Kidney epithelial cell (primary cell): ENCODE results near the gene AAR2. TPM values are rescaled to one million over a fixed set of nuclear protein-coding genes. Genes with fewer than 3 reads are reported as not detected.

Experiments used
- DNase-seq: peaks from one replicate; pipeline ENCODE4 v3.0.0-alpha.2; 2010; ENCODE audit warnings: low read depth
- H3K27me3 ChIP-seq: 2 replicates; pipeline ENCODE4 v1.6.0; 2011; ENCODE audit warnings: low read length; ENCODE audit not compliant: control insufficient read depth, insufficient read depth
- H3K36me3 ChIP-seq: 2 replicates; pipeline ENCODE4 v1.5.1; 2011; ENCODE audit warnings: low read length; ENCODE audit not compliant: control insufficient read depth, insufficient read depth
- H3K4me3 ChIP-seq: 2 replicates; pipeline ENCODE4 v1.5.1; 2011; ENCODE audit warnings: low read depth, mild to moderate bottlenecking, control low read depth, low read length
- CTCF ChIP-seq: IDR thresholded peaks from 2 replicates; pipeline ENCODE4 v1.5.1; 2011; ENCODE audit warnings: mild to moderate bottlenecking, moderate library complexity, low read length, control low read depth, inconsistent platforms; ENCODE audit not compliant: insufficient read depth, poor library complexity, severe bottlenecking
- total RNA-seq: library from RNA; depleted of rRNA; stranded (reverse); fragments of >200 nt; gene quantifications from 2 replicates; pipeline ENCODE4 v1.2.3, GENCODE V29; 2015

AAR2 gene
- total RNA-seq, 1 donor from 2014 or later = 30.1 TPM

GRCh38 chr20:36206641-36207040 lies 29.6 kb upstream of the AAR2 start:
- Histone ChIP-seq H3K27me3 (no peaks in the 10 kb centered on the region), H3K36me3 (no peaks in the 10 kb centered on the region), H3K4me3 (no peak overlapping the region)
- DNase-seq = no peak
- no peak for TF ChIP-seq CTCF

- no peaks in the 10 kb centered on the region for H3K27me3 ChIP-seq
- no peaks in the 10 kb centered on the region for H3K36me3 ChIP-seq
- H3K4me3 ChIP-seq = no peak overlapping the region
- TF ChIP-seq CTCF = no peak
- no peak for DNase-seq
Observed at GRCh38 chr20:36207602-36208001, 28.7 kb upstream of the AAR2 start.

- DNase-seq = no peak
- Histone ChIP-seq H3K4me3 (no peak overlapping the region), H3K36me3 (no peaks in the 10 kb centered on the region), H3K27me3 (no peaks in the 10 kb centered on the region)
- TF ChIP-seq CTCF = no peak
Observed at GRCh38 chr20:36208257-36208656, 28.0 kb upstream of the AAR2 start.

GRCh38 chr20:36210436-36211021 lies 25.7 kb upstream of the AAR2 start:
- TF ChIP-seq CTCF = peak; percentile 59
- Histone ChIP-seq H3K27me3 (no peaks in the 10 kb centered on the region), H3K36me3 (no peaks in the 10 kb centered on the region), H3K4me3 (no peak overlapping the region)
- peak; percentile 25 for DNase-seq

DNA sequence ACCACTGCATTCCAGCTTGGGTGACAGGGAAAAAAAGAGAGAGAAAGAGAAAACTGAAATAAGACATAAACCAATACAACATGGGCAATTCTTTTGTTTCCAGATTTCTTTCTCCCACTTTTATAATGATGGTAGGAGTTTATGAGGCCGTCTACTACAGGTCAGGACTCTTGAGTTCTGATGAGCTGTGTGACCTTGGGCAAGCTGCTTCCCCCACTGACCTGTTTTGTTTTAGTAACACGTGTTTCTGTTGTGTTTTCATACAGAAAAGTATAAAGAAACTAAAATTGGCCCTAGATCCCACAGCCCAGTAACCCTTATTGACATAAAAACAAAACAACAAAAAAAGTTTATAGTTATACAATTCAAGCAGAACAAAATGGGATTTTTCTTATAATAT lies 22.9 kb upstream of the AAR2 start:
- no peak for DNase-seq
- no peak for TF ChIP-seq CTCF
- H3K4me3 ChIP-seq = no peak overlapping the region
- H3K27me3 ChIP-seq = no peaks in the 10 kb centered on the region
- no peaks in the 10 kb centered on the region for H3K36me3 ChIP-seq

GRCh38 chr20:36214684-36215256 lies 21.5 kb upstream of the AAR2 start:
- H3K4me3 ChIP-seq = no peak overlapping the region
- H3K27me3 ChIP-seq = no peaks in the 10 kb centered on the region
- no peaks in the 10 kb centered on the region for H3K36me3 ChIP-seq
- no peak for DNase-seq
- peak; percentile 63 for TF ChIP-seq CTCF
